Activated CD4-positive, alpha-beta memory T cell treated with anti-CD3 and anti-CD28 coated beads, Interleukin-2, amount 10 ng/mL, durations not matched to agents 7 days and 5 days (primary cell): ENCODE data around the gene RPEL1. TPM values are rescaled to one million over a fixed set of nuclear protein-coding genes. Genes with fewer than 3 reads are reported as not detected.

Experiments used
- CTCF ChIA-PET: fragments of 350-600 bp; sonication (Branson Sonifier 250); formaldehyde crosslinking; loops from one replicate; lab custom pipeline; 2021; ENCODE audit warnings: antibody characterized with exemption, inconsistent platforms; lab: Charles Lee
- POLR2A ChIA-PET: fragments of 350-600 bp; sonication (Branson Sonifier 250); formaldehyde crosslinking; loops from one replicate; lab custom pipeline; 2021; ENCODE audit warnings: antibody characterized with exemption; lab: Charles Lee
- DNase-seq: peaks from one replicate; pipeline ENCODE4 v3.0.0-alpha.2; 2020
- H3K27ac Mint-ChIP-seq: one replicate; pipeline ENCODE4 v1.8.0; 2021; ENCODE audit warnings: mild to moderate bottlenecking, mixed read lengths
- H3K27me3 Mint-ChIP-seq: one replicate; pipeline ENCODE4 v1.8.0; 2021; ENCODE audit warnings: mixed read lengths
- H3K36me3 Mint-ChIP-seq: one replicate; pipeline ENCODE4 v1.8.0; 2021; ENCODE audit warnings: low read depth, mixed read lengths
- H3K4me1 Mint-ChIP-seq: one replicate; pipeline ENCODE4 v1.8.0; 2021; ENCODE audit warnings: mixed read lengths
- H3K4me3 Mint-ChIP-seq: one replicate; pipeline ENCODE4 v1.8.0; 2021; ENCODE audit warnings: mild to moderate bottlenecking, mixed read lengths
- H3K9me3 Mint-ChIP-seq: one replicate; pipeline ENCODE4 v1.8.0; 2021; ENCODE audit warnings: mixed read lengths
- total RNA-seq, 2 experiments: library from RNA; stranded (reverse); gene quantifications; one replicate each; pipeline ENCODE4 v1.2.3, GENCODE V29; 2021

RPEL1 gene
- total RNA-seq, 2 experiments from 2014 or later: 0.13 TPM; not detected in 1

- H3K4me1 Mint-ChIP-seq: peaks cover 4% of the 10 kb centered on the region
- H3K27ac Mint-ChIP-seq: no peak overlapping the region
- H3K36me3 Mint-ChIP-seq: no peaks in the 10 kb centered on the region
- CTCF ChIA-PET: no interaction called here
- DNase-seq: no peak
- POLR2A ChIA-PET: no interaction called here
- H3K4me3 Mint-ChIP-seq: no peak overlapping the region
- H3K27me3 Mint-ChIP-seq: peaks cover 5% of the 10 kb centered on the region
- H3K9me3 Mint-ChIP-seq: no peaks in the 10 kb centered on the region
These were observed 49.8 kb downstream of the RPEL1 start for GRCh38 chr10:103295374-103296015.

Other genes starting within 250 kb of the RPEL1 start
- 10 to 100 TPM; 71.8 to 74.0 TPM for gene NT5C2, start 52.6 kb upstream of the RPEL1 start, total RNA-seq
- gene INA, start 31.3 kb downstream of the RPEL1 start, total RNA-seq: under 1 TPM; 0.08 to 0.13 TPM
- 10 to 100 TPM; 13.9 to 15.1 TPM for gene PCGF6, start 105.3 kb downstream of the RPEL1 start, total RNA-seq
- gene TAF5, start 122.1 kb downstream of the RPEL1 start, total RNA-seq: 10 to 100 TPM; 13.1 to 13.2 TPM
- 100 to 1,000 TPM; 299 to 315 TPM for gene ATP5MK, start 150.6 kb downstream of the RPEL1 start, total RNA-seq
- 10 to 100 TPM; 38.9 to 39.6 TPM for gene PDCD11, start 150.7 kb downstream of the RPEL1 start, total RNA-seq
- gene CALHM2, start 206.5 kb downstream of the RPEL1 start, total RNA-seq: 100 to 1,000 TPM; 135 to 138 TPM
- gene CALHM1, start 213.0 kb downstream of the RPEL1 start, total RNA-seq: under 1 TPM; 0.58 to 0.73 TPM
- under 1 TPM; 0.48 to 0.53 TPM for gene CALHM3, start 233.4 kb downstream of the RPEL1 start, total RNA-seq
- 1 to 10 TPM in 1 of 2 experiments, under 1 TPM in 1; 0.98 to 1.1 TPM for gene NEURL1, start 247.8 kb downstream of the RPEL1 start, total RNA-seq